ENCODE measurements around the gene MMD.

GRCh38 chr17:55435408-55435807 lies 13.8 kb upstream of the MMD start:
- TF ChIP-seq POLR2A (IDR thresholded peaks at IDR 0.05; ENCODE audit: low read length) (no peak), GATA1 (IDR thresholded peaks at IDR 0.05; ENCODE audit: low read depth, low read length) (no peak)
